HG03196 (cell line): Measurements from ENCODE around the gene MRPS9.
A peak's percentile ranks its signal among the peaks of the same experiment; 100 is the strongest.

Experiments
- ATAC-seq: cut with Tn5 transposase; IDR thresholded peaks from one replicate; pipeline ENCODE4 v1.9.1; 2021; ENCODE audit not compliant: unreplicated experiment

The MRPS9 gene

GRCh38 chr2:105117565-105117964, 79.7 kb downstream of the MRPS9 start:
- no peak for ATAC-seq

- no peak for ATAC-seq
Measured at GRCh38 chr2:105118960-105119359, 81.1 kb downstream of the MRPS9 start.

GRCh38 chr2:105121434-105121833, 83.6 kb downstream of the MRPS9 start:
- ATAC-seq, result no peak

GRCh38 chr2:105125428-105125827, 87.6 kb downstream of the MRPS9 start:
- no peak for ATAC-seq

GRCh38 chr2:105125920-105126319, 88.1 kb downstream of the MRPS9 start:
- ATAC-seq, result no peak

- ATAC-seq, result no peak
Measured at GRCh38 chr2:105126336-105126735, 88.5 kb downstream of the MRPS9 start.

- ATAC-seq, result no peak
Measured at GRCh38 chr2:105127289-105127915, 89.5 kb downstream of the MRPS9 start.

GRCh38 chr2:105129722-105130232, 91.9 kb downstream of the MRPS9 start:
- peak; percentile 88 for ATAC-seq

GRCh38 chr2:105130546-105130945, 92.7 kb downstream of the MRPS9 start:
- no peak for ATAC-seq

GRCh38 chr2:105134081-105134480, 96.2 kb downstream of the MRPS9 start:
- no peak for ATAC-seq

GRCh38 chr2:105135436-105135835, 97.6 kb downstream of the MRPS9 start:
- no peak for ATAC-seq

GRCh38 chr2:105136394-105136793, 98.5 kb downstream of the MRPS9 start:
- ATAC-seq, result no peak

- ATAC-seq, result no peak
Measured at GRCh38 chr2:105138643-105139042, 100.8 kb downstream of the MRPS9 start.

- no peak for ATAC-seq
Measured at GRCh38 chr2:105139556-105140239, 101.8 kb downstream of the MRPS9 start.

- no peak for ATAC-seq
Measured at GRCh38 chr2:105140240-105140568, 102.3 kb downstream of the MRPS9 start.

GRCh38 chr2:105141099-105141614, 103.3 kb downstream of the MRPS9 start:
- no peak for ATAC-seq

GRCh38 chr2:105142239-105142638, 104.4 kb downstream of the MRPS9 start:
- ATAC-seq, result no peak

- ATAC-seq, result no peak
Measured at GRCh38 chr2:105143094-105143466, 105.2 kb downstream of the MRPS9 start.

- no peak for ATAC-seq
Measured at GRCh38 chr2:105143467-105144151, 105.7 kb downstream of the MRPS9 start.

GRCh38 chr2:105144152-105144940, 106.5 kb downstream of the MRPS9 start:
- no peak for ATAC-seq

GRCh38 chr2:105144941-105145300, 107.1 kb downstream of the MRPS9 start:
- ATAC-seq, result no peak
